ENCODE data around the gene GMDS. TPM values are rescaled to one million over a fixed set of nuclear protein-coding genes. Genes with fewer than 3 reads are reported as not detected.

Gene GMDS
- polyA plus RNA-seq, 1 of the 3 experiments (the other 2 are of a cell fraction), result 12.3 TPM

DNA sequence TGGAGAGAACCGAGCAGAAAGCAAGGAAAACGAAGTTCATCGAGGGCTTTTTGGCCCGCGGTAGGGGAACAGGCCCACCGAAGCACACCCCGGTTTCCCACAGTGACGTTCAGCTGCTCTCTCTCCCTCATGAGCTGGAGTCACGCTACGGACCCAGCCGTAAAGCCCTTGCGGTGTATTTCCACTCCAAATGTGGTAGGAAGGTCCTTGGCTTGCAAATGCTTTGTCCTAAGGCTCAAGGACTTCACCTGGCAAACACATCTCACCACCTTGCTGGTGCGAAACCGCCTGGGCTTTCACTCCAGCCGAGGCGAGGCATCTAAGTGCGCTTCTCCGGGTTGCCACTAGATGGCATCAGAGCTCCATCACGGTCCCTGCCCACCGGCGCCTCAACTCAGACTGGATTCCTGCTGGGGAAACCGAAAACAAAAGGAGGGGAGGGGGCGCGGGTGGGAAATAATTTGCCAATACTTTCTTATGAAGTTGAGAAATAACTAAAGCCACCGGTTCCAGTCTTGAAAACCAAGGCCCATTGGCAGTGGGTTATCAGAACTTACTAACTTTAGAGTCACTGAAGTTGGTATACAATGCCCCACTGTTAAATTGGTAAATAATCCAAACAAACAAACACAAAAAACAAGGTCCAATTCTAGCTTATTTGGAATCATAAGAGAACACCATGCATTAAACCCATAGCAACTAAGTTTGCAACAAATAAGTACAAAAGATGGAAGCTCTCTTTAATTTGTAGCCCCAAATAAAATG lies 649.1 kb downstream of the GMDS start:
- no peaks in the 10 kb centered on the region for H4K20me1 ChIP-seq (ENCODE audit: insufficient read depth)
- H3K27ac ChIP-seq (ENCODE audit: low read depth in 2 of 2, low read length in 1 of 2), result no peak overlapping the region
- ChIA-PET CTCF (interaction anchor here (0.6 to 7.3 kb wide), 75 partner anchors 9 to 1336 kb away, joined by 3 to 95 read pairs (median 4); partner anchors contain the start of gene MYLK4), POLR2A (no interaction called here)
- no peak overlapping the region for H3K9ac ChIP-seq
- DNase-seq, result peak; percentile 91
- H3K27me3 ChIP-seq (ENCODE audit: insufficient read depth), result peaks cover 44% of the 10 kb centered on the region
- H3F3A ChIP-seq (replicated peaks; ENCODE audit: insufficient read depth), result no peaks in the 10 kb centered on the region
- peak; percentile 90 for TF ChIP-seq RAD21 (IDR thresholded peaks at IDR 0.05; ENCODE audit: low read length)
- TF ChIP-seq, protein P1, sequence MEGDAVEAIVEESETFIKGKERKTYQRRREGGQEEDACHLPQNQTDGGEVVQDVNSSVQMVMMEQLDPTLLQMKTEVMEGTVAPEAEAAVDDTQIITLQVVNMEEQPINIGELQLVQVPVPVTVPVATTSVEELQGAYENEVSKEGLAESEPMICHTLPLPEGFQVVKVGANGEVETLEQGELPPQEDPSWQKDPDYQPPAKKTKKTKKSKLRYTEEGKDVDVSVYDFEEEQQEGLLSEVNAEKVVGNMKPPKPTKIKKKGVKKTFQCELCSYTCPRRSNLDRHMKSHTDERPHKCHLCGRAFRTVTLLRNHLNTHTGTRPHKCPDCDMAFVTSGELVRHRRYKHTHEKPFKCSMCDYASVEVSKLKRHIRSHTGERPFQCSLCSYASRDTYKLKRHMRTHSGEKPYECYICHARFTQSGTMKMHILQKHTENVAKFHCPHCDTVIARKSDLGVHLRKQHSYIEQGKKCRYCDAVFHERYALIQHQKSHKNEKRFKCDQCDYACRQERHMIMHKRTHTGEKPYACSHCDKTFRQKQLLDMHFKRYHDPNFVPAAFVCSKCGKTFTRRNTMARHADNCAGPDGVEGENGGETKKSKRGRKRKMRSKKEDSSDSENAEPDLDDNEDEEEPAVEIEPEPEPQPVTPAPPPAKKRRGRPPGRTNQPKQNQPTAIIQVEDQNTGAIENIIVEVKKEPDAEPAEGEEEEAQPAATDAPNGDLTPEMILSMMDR (IDR thresholded peaks at IDR 0.05), result peak; percentile 92
- TF ChIP-seq SIN3A (IDR thresholded peaks at IDR 0.05; ENCODE audit: borderline replicate concordance, low read depth, low read length), result no peak
- TF ChIP-seq SMC3 (IDR thresholded peaks at IDR 0.05; ENCODE audit: low read depth, low read length), result peak; percentile 83
- no peaks in the 10 kb centered on the region for H3K79me2 ChIP-seq (ENCODE audit: insufficient read depth)
- peak overlapping the region; percentile 78 for H3K4me2 ChIP-seq
- H2AFZ ChIP-seq (ENCODE audit: low read depth), result no peak overlapping the region
- no peaks in the 10 kb centered on the region for H3K9me2 ChIP-seq
- H3K4me1 ChIP-seq (ENCODE audit: control insufficient read depth in 1 of 2, insufficient read depth in 2 of 2, low read depth in 1 of 2, low read length in 1 of 2), result peaks cover 0 to 13% of the 10 kb centered on the region in 2 experiments; a peak in 1 of 4 replicates
- no peaks in the 10 kb centered on the region for H3K36me3 ChIP-seq (replicated peaks in 1 of 2; ENCODE audit: control insufficient read depth in 1 of 2, insufficient read depth in 2 of 2, low read length in 1 of 2)
- peak overlapping the region; percentile 34 to 60 for H3K4me3 ChIP-seq (ENCODE audit: low read depth in 2 of 2, low read length in 1 of 2)
- no peaks in the 10 kb centered on the region for H3K9me3 ChIP-seq
- WGBS (ENCODE audit: low lambda C conversion rate), result 1% methylated on average over 18 of the region's 25 CpGs

DNA sequence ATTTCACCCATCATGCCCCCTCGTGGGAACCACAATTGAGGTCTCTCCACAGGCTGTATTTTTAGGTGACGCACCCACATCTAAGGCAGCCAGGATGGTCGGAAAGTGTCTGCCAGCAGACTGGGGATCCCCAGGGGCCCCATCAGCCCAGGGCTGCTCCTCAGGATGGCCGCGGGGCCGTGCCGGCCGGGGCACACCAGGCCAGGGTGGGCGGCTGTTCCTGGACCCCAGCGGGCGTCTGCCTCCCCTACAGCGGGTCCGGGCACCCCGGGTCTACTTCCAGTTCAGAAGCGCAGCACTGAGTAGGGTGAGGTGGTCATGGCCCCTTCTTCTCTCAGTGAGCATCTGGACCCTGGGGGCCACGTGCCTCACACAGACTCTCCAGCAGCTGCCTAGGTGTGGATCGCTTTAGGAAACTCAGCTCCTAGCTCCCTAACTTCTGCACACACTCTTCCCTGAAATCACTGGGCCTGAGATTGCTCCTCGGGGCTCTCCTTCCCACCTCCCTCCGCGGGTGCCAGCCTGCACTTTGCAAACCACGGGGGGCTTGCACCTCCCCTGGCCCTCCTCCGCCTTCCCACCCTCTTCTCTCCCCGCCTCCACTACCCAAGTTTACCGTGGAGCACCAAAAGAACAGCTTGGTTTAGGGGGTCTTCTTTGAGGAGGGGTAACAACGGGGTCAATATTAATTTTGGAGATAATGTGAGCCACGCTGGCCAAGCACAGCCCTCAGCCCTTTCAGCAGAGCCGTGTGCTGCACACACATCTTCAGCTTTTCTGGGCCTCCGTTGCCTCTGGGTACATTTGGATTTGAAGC lies 649.9 kb downstream of the GMDS start:
- 40% methylated on average over 14 of the region's 28 CpGs for WGBS (ENCODE audit: low lambda C conversion rate)
- TF ChIP-seq, protein P2, sequence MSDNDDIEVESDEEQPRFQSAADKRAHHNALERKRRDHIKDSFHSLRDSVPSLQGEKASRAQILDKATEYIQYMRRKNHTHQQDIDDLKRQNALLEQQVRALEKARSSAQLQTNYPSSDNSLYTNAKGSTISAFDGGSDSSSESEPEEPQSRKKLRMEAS (IDR thresholded peaks at IDR 0.05; ENCODE audit: low read depth), result no peak
- TF ChIP-seq GATA2 (CRISPR knock-in tag; IDR thresholded peaks at IDR 0.05) (no peak), FOXM1 (IDR thresholded peaks at IDR 0.05; ENCODE audit: low read depth) (no peak), TEAD4 (IDR thresholded peaks at IDR 0.05; ENCODE audit: borderline replicate concordance, insufficient read depth) (no peak)
- Histone ChIP-seq H3K4me2 (peak overlapping the region; percentile 78), H3K9ac (no peak overlapping the region), H4K20me1 (ENCODE audit: insufficient read depth) (no peaks in the 10 kb centered on the region), H3F3A (replicated peaks; ENCODE audit: insufficient read depth) (no peaks in the 10 kb centered on the region), H3K36me3 (replicated peaks in 1 of 2; ENCODE audit: control insufficient read depth in 1 of 2, insufficient read depth in 2 of 2, low read length in 1 of 2) (no peaks in the 10 kb centered on the region), H3K4me3 (ENCODE audit: low read depth in 2 of 2, low read length in 1 of 2) (peak overlapping the region; percentile 34 to 60), H3K9me2 (no peaks in the 10 kb centered on the region), H3K9me3 (no peaks in the 10 kb centered on the region), H3K27ac (ENCODE audit: low read depth in 2 of 2, low read length in 1 of 2) (no peak overlapping the region), H3K4me1 (ENCODE audit: control insufficient read depth in 1 of 2, insufficient read depth in 2 of 2, low read depth in 1 of 2, low read length in 1 of 2) (peaks cover 0 to 13% of the 10 kb centered on the region in 2 experiments; a peak in 1 of 4 replicates), H3K27me3 (ENCODE audit: insufficient read depth) (peaks cover 51% of the 10 kb centered on the region), H3K79me2 (ENCODE audit: insufficient read depth) (no peaks in the 10 kb centered on the region), H2AFZ (ENCODE audit: low read depth) (no peak overlapping the region)
- CTCF ChIA-PET, result interaction anchor here (0.7 to 7.3 kb wide), 57 partner anchors 8 to 1531 kb away, joined by 3 to 95 read pairs (median 5); partner anchors contain the start of gene MYLK4
- POLR2A ChIA-PET, result no interaction called here
- DNase-seq, result peak; percentile 50

Measured in SK-N-SH (cell line).